ENCODE measurements around the gene AMMECR1. TPM values are rescaled to one million over a fixed set of nuclear protein-coding genes. Genes with fewer than 3 reads are reported as not detected.

Gene AMMECR1
- total and polyA plus RNA-seq, 2 of the 4 experiments (the other 2 are of a cell fraction): 7.0 to 11.3 TPM

- Histone ChIP-seq H3K9me1 (ENCODE audit: insufficient read depth, low read length) (no peaks in the 10 kb centered on the region), H3K56ac (ENCODE audit: extremely low read depth, insufficient read depth, low read length) (no peak overlapping the region), H3K23ac (ENCODE audit: low read depth, low read length) (no peak overlapping the region), H4K20me1 (ENCODE audit: insufficient read depth, low read length) (no peaks in the 10 kb centered on the region; the same call in 1 of the 2 replicates), H2AK9ac (replicated peaks; ENCODE audit: low read depth, low read length, poor library complexity) (no peak overlapping the region), H3K14ac (replicated peaks; ENCODE audit: low read depth, low read length) (no peak overlapping the region), H2BK120ac (ENCODE audit: low read depth, low read length) (no peak overlapping the region), H3K27ac (ENCODE audit: insufficient read depth, low read length) (no peak overlapping the region), H3K4me3 (ENCODE audit: insufficient read depth, low read depth, low read length) (no peak overlapping the region), H3K27me3 (ENCODE audit: control insufficient read depth, insufficient read depth, low read length) (0 out of 2 replicates have a peak, but pooled peaks cover under 1% of the 10 kb centered on the region), H2AFZ (replicated peaks; ENCODE audit: low read length, poor library complexity) (no peak overlapping the region), H4K5ac (ENCODE audit: low read depth, low read length) (no peak overlapping the region), H2AK5ac (ENCODE audit: low read depth, low read length) (no peak overlapping the region), H3K18ac (ENCODE audit: low read depth, low read length) (no peak overlapping the region), H3K36me3 (ENCODE audit: control insufficient read depth, insufficient read depth, low read length) (no peaks in the 10 kb centered on the region), H4K8ac (ENCODE audit: low read depth in 2 of 2, low read length in 2 of 2) (no peak overlapping the region), H4K91ac (ENCODE audit: insufficient read depth, low read depth, low read length) (no peak overlapping the region), H2BK15ac (ENCODE audit: low read depth, low read length) (no peak overlapping the region), H3K4me1 (ENCODE audit: control insufficient read depth, insufficient read depth, low read length) (no peaks in the 10 kb centered on the region), H3K9me3 (ENCODE audit: control insufficient read depth, insufficient read depth, low read length) (no peaks in the 10 kb centered on the region), H3K79me1 (ENCODE audit: low read depth in 1 of 2, low read length in 2 of 2) (peaks cover 7 to 9% of the 10 kb centered on the region in 2 experiments; a peak in 3 of 4 replicates), H3K9ac (ENCODE audit: low read depth, low read length) (no peak overlapping the region), H2BK20ac (ENCODE audit: low read depth, low read length) (no peak overlapping the region), H2BK5ac (ENCODE audit: low read depth, low read length, poor library complexity, severe bottlenecking) (no peak overlapping the region), H3K4me2 (ENCODE audit: low read depth, low read length) (no peak overlapping the region), H3K4ac (ENCODE audit: low read depth, low read length) (no peak overlapping the region)
- no CpG with 5 or more reads among the region's 1 CpG for WGBS, 2 experiments (ENCODE audit: extremely low coverage in 2 of 2, insufficient read length in 1 of 2)
- ATAC-seq (ENCODE audit: low read depth) (no peak), DNase-seq (no peak)
- CTCF ChIA-PET: no interaction called here
- BruUV-seq (replicated peaks): no TSS peak
- in situ Hi-C loops (cut with MboI; ENCODE audit: low sequenced_read_pairs) (no loop called here), dilution Hi-C loops (cut with HindIII; ENCODE audit: low sequenced_read_pairs, unreplicated experiment) (no loop called here), intact Hi-C loops (cut with micrococcal nuclease) (loop anchor here (1.0 kb wide), 1 partner anchor 37 kb away; no protein-coding TSS in a partner anchor)
- POLR2A ChIA-PET (ENCODE audit: unreplicated experiment): no interaction called here
- TF ChIP-seq CTCF (conservative IDR thresholded peaks at IDR 0.05; ENCODE audit: low read depth, low read length): no peak
- no peak for TF ChIP-seq RAD21 (IDR thresholded peaks at IDR 0.05; ENCODE audit: low read length)
- TF ChIP-seq BHLHE40 (IDR thresholded peaks at IDR 0.05; ENCODE audit: low read depth, low read length): no peak
- TF ChIP-seq USF2 (IDR thresholded peaks at IDR 0.05; ENCODE audit: low read depth, low read length): no peak
- TF ChIP-seq CHD1 (IDR thresholded peaks at IDR 0.05; ENCODE audit: low read depth, low read length): no peak
- TF ChIP-seq SMC3 (IDR thresholded peaks at IDR 0.05; ENCODE audit: low read depth, low read length): no peak
- TF ChIP-seq NFE2L2 (IDR thresholded peaks at IDR 0.05; ENCODE audit: low read depth, low read length): no peak
Observed at GRCh38 chrX:110257889-110258288, 60.0 kb downstream of the AMMECR1 start.
